Liver (tissue), 3 donors: ENCODE data around the gene PHYKPL.

ENCODE experiments used
- EGR1 ChIP-seq, 2 donors: IDR thresholded peaks; 2 replicates each; pipeline ENCODE4 v1.6.1; 2016 to 2018; ENCODE audit warnings: antibody characterized with exemption in 2 of 2, low read depth in 2 of 2
- FOXA1 ChIP-seq: IDR thresholded peaks from 2 replicates; pipeline ENCODE4 v1.6.1; 2016; ENCODE audit warnings: antibody characterized with exemption
- HNF4A ChIP-seq, 2 donors: conservative IDR thresholded peaks; 2 replicates each; pipeline ENCODE4 v1.6.1; 2016; ENCODE audit warnings: antibody characterized with exemption in 2 of 2, mild to moderate bottlenecking in 2 of 2
- JUND ChIP-seq, 2 donors: IDR thresholded peaks; 2 replicates each; pipeline ENCODE4 v1.6.1; 2016; ENCODE audit warnings: antibody characterized with exemption in 2 of 2
- MAX ChIP-seq: IDR thresholded peaks from 2 replicates; pipeline ENCODE4 v1.6.1; 2016; ENCODE audit warnings: antibody characterized with exemption
- RAD21 ChIP-seq, 2 donors: IDR thresholded peaks; 2 replicates each; pipeline ENCODE4 v1.6.1; 2016; ENCODE audit warnings: antibody characterized with exemption in 2 of 2, mild to moderate bottlenecking in 2 of 2
- REST ChIP-seq: IDR thresholded peaks from 2 replicates; pipeline ENCODE4 v1.6.1; 2016; ENCODE audit warnings: antibody characterized with exemption, mild to moderate bottlenecking
- SP1 ChIP-seq: IDR thresholded peaks from 2 replicates; pipeline ENCODE4 v1.6.1; 2018; ENCODE audit warnings: antibody characterized with exemption, mild to moderate bottlenecking
- TAF1 ChIP-seq: conservative IDR thresholded peaks from 2 replicates; pipeline ENCODE4 v1.6.1; 2016; ENCODE audit warnings: antibody characterized with exemption, mild to moderate bottlenecking
- YY1 ChIP-seq: IDR thresholded peaks from 2 replicates; pipeline ENCODE4 v1.6.1; 2016; ENCODE audit warnings: antibody characterized with exemption, mild to moderate bottlenecking
- TF ChIP-seq, protein P1 (sequence below): fragments of 150-350 bp; IDR thresholded peaks from 2 replicates; pipeline ENCODE4 v1.5.1; 2017; ENCODE audit warnings: improper control_type of control experiment, low read depth, low read length; ENCODE audit not compliant: missing input control
- TF ChIP-seq, protein P2 (sequence below): IDR thresholded peaks from 2 replicates; pipeline ENCODE4 v1.6.1; 2016; ENCODE audit warnings: antibody characterized with exemption
- donor health status: healthy.
- donor health status: healthy.

DNA sequence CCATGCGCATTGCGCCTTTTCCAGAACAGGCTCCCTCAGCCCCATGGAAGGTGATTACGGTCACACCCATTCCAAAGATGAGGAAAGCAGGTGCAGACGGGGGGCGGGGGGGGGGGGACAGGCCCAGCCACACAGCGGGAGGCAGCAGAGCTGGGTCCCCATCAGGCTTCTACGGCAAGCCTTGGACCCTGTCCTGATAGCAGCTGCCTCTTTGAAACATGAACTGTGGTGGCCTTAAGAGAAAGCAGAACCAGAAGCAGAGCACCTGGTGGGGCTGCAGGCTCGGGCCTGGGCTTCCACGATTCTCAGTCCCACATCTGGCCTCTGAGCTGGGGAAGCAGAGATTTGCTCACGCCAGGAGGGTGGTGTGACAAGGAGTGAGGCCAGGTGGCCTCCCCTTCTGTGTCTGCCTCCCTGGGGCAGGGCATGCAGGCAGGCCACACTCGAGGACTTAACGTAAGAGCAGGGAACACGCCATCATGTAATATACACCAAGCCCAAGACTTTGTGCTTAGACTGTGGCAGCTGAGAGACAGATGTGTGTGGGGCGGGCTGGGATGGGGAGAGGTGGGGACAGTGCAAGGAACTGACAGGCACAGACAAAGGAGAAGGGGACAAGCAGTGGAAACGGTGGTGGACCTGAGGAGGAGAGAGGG lies 14.2 kb upstream of the PHYKPL start:
- TF ChIP-seq, protein P1, sequence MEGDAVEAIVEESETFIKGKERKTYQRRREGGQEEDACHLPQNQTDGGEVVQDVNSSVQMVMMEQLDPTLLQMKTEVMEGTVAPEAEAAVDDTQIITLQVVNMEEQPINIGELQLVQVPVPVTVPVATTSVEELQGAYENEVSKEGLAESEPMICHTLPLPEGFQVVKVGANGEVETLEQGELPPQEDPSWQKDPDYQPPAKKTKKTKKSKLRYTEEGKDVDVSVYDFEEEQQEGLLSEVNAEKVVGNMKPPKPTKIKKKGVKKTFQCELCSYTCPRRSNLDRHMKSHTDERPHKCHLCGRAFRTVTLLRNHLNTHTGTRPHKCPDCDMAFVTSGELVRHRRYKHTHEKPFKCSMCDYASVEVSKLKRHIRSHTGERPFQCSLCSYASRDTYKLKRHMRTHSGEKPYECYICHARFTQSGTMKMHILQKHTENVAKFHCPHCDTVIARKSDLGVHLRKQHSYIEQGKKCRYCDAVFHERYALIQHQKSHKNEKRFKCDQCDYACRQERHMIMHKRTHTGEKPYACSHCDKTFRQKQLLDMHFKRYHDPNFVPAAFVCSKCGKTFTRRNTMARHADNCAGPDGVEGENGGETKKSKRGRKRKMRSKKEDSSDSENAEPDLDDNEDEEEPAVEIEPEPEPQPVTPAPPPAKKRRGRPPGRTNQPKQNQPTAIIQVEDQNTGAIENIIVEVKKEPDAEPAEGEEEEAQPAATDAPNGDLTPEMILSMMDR: no peak
- TF ChIP-seq TAF1 (no peak), HNF4A (conservative IDR thresholded peaks at IDR 0.05) (no peak), REST (no peak), SP1 (no peak), EGR1 (IDR thresholded peaks at IDR 0.05; ENCODE audit: low read depth in 2 of 2) (no peak), MAX (no peak), JUND (IDR thresholded peaks at IDR 0.05) (no peak), FOXA1 (no peak), RAD21 (IDR thresholded peaks at IDR 0.05) (no peak), YY1 (no peak)
- TF ChIP-seq, protein P2, sequence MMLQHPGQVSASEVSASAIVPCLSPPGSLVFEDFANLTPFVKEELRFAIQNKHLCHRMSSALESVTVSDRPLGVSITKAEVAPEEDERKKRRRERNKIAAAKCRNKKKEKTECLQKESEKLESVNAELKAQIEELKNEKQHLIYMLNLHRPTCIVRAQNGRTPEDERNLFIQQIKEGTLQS: no peak
